MCF 10A (cell line): ENCODE data around the gene CCDC110. TPM values are rescaled to one million over a fixed set of nuclear protein-coding genes. Genes with fewer than 3 reads are reported as not detected.

ENCODE experiments used
- BruUV-seq: library from RNA; stranded (reverse); fragments of 400-500 nt; replicated peaks from 2 replicates; lab custom pipeline; 2021; lab: Mats Ljungman, UMichigan
- CTCF ChIA-PET: fragments of 300-600 bp; sonication (Branson Sonifier 250); formaldehyde crosslinking; extraction: SDS; loops from one replicate; lab custom pipeline; 2021; ENCODE audit warnings: antibody characterized with exemption, inconsistent platforms; lab: Yijun Ruan, JAX
- POLR2A ChIA-PET: fragments of 300-600, 350-650 bp; sonication (Branson Sonifier 250); formaldehyde crosslinking; extraction: SDS; loops from one replicate; lab custom pipeline; 2020; ENCODE audit warnings: antibody characterized with exemption, inconsistent platforms; lab: Yijun Ruan, JAX
- DNase-seq: peaks from one replicate; pipeline ENCODE4 v3.0.0-alpha.2; 2018; ENCODE audit not compliant: unreplicated experiment
- H3K27ac Mint-ChIP-seq: one replicate; pipeline ENCODE4 v1.8.0; 2022; ENCODE audit warnings: mild to moderate bottlenecking, low read depth, mixed read lengths; ENCODE audit not compliant: unreplicated experiment
- H3K27me3 Mint-ChIP-seq: one replicate; pipeline ENCODE4 v1.8.0; 2022; ENCODE audit warnings: mixed read lengths; ENCODE audit not compliant: insufficient read depth, unreplicated experiment
- H3K36me3 Mint-ChIP-seq: one replicate; pipeline ENCODE4 v1.8.0; 2022; ENCODE audit warnings: mild to moderate bottlenecking, moderate library complexity, mixed read lengths; ENCODE audit not compliant: insufficient read depth, unreplicated experiment
- H3K4me1 Mint-ChIP-seq: one replicate; pipeline ENCODE4 v1.8.0; 2022; ENCODE audit warnings: mixed read lengths; ENCODE audit not compliant: insufficient read depth, unreplicated experiment
- H3K4me3 Mint-ChIP-seq: one replicate; pipeline ENCODE4 v1.8.0; 2022; ENCODE audit warnings: mild to moderate bottlenecking, moderate library complexity, mixed read lengths; ENCODE audit not compliant: unreplicated experiment
- H3K9me3 Mint-ChIP-seq: one replicate; pipeline ENCODE4 v1.8.0; 2022; ENCODE audit warnings: mixed read lengths; ENCODE audit not compliant: unreplicated experiment
- intact Hi-C: fragments of 100-400 bp; cut with micrococcal nuclease; formaldehyde crosslinking; loops from 2 replicates; pipeline ENCODE4 v1.14.1; 2022
- total RNA-seq: library from RNA; stranded (reverse); gene quantifications from 2 replicates; pipeline ENCODE4 v1.2.3, GENCODE V29; 2022
- TF ChIP-seq, protein P1 (sequence below): fragments of 200-600 bp; IDR thresholded peaks from one replicate; pipeline ENCODE4 v1.8.0; 2022; ENCODE audit warnings: antibody characterized with exemption, mild to moderate bottlenecking; ENCODE audit not compliant: unreplicated experiment

The CCDC110 gene
- total RNA-seq, 1 experiment from 2014 or later, result not detected

DNA sequence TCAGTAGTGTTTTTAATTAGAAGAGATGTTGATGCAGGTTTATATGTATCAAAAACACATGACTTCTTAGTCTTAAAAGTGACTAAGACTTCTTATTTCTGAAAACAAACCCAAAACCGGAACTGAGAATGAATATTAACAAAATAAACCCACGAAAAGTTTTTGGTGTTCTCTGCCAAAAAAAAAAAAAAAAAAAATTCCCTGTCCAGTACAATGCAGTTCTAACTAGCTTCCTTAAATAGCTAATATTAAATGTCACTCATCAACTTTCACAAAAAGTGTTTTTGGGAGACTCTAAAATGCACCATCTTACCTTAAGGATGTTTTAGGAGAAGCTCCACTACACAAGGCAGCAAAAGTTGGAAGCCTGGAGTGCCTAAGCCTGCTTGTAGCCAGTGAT lies 72.9 kb downstream of the CCDC110 start:
- Mint-ChIP-seq H3K27me3 (no peaks in the 10 kb centered on the region), H3K4me1 (peaks cover 7% of the 10 kb centered on the region), H3K36me3 (peaks cover 58% of the 10 kb centered on the region), H3K4me3 (no peak overlapping the region), H3K9me3 (no peaks in the 10 kb centered on the region), H3K27ac (no peak overlapping the region)
- BruUV-seq, result no TSS peak
- POLR2A ChIA-PET, result interaction anchor here (1.0 to 6.7 kb wide), 2 partner anchors 23 to 27 kb away, joined by 3 to 81 read pairs; partner anchors contain the start of gene UFSP2
- intact Hi-C loops, result loop anchor here (5.0 kb wide), 1 partner anchor 199 kb away; no protein-coding TSS in a partner anchor
- no peak for DNase-seq
- CTCF ChIA-PET, result no interaction called here
- TF ChIP-seq, protein P1, sequence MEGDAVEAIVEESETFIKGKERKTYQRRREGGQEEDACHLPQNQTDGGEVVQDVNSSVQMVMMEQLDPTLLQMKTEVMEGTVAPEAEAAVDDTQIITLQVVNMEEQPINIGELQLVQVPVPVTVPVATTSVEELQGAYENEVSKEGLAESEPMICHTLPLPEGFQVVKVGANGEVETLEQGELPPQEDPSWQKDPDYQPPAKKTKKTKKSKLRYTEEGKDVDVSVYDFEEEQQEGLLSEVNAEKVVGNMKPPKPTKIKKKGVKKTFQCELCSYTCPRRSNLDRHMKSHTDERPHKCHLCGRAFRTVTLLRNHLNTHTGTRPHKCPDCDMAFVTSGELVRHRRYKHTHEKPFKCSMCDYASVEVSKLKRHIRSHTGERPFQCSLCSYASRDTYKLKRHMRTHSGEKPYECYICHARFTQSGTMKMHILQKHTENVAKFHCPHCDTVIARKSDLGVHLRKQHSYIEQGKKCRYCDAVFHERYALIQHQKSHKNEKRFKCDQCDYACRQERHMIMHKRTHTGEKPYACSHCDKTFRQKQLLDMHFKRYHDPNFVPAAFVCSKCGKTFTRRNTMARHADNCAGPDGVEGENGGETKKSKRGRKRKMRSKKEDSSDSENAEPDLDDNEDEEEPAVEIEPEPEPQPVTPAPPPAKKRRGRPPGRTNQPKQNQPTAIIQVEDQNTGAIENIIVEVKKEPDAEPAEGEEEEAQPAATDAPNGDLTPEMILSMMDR, result no peak

DNA sequence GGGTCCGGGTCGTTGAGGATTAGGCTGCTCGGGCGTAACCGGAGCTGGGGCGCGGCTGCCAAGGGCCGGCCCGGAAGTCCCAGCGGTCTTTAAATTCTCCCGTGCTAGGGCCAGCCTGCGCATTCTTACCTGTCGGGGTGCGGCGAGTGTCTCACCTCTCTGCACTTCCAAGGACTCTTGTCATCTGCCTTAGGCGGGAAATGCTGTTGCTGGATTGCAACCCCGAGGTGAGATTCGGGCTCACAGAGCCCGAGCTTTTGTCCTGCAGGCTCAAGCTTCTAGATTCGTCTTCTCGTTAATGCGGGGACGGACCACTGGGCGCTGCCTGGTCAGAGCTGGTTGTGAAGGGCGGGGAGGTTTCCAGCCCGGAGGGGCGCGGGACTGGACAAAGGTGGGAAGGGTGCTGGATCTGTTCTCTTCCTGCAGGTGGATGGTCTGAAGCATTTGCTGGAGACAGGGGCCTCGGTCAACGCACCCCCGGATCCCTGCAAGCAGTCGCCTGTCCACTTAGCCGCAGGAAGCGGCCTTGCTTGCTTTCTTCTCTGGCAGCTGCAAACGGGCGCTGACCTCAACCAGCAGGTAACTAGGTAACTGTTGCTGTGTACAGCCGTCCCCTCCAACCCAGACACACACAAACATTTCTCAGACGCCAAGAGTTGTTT lies 74.7 kb downstream of the CCDC110 start, which contains the start of gene ANKRD37:
ANKRD37 (plus strand) TSS at position 118 of the 662 bp plus-strand sequence; CDS start at position 201, 83 bp downstream.
- no TSS peak for BruUV-seq
- Mint-ChIP-seq H3K36me3 (peaks cover 50% of the 10 kb centered on the region), H3K27ac (peak within 1 kb of the TSS; percentile 99), H3K9me3 (no peaks in the 10 kb centered on the region), H3K4me3 (peak within 1 kb of the TSS; percentile 88), H3K4me1 (peaks cover 7% of the 10 kb centered on the region), H3K27me3 (no peaks in the 10 kb centered on the region)
- TF ChIP-seq, protein P1, result no peak
- intact Hi-C loops, result loop anchor here (2.0 to 5.0 kb wide), 2 partner anchors 194 to 200 kb away; partner anchors contain the start of gene CFAP97
- ChIA-PET POLR2A (interaction anchor here (0.6 to 6.7 kb wide), 26 partner anchors 9 to 982 kb away, joined by 3 to 81 read pairs (median 4); partner anchors contain the start of genes CFAP97, SLC25A4, SNX25 and TLR3), CTCF (interaction anchor here (0.5 to 1.5 kb wide), 7 partner anchors 8 to 735 kb away, joined by 3 to 4 read pairs (median 3); partner anchors contain the start of gene CCDC110)
- peak; percentile 41 for DNase-seq

DNA sequence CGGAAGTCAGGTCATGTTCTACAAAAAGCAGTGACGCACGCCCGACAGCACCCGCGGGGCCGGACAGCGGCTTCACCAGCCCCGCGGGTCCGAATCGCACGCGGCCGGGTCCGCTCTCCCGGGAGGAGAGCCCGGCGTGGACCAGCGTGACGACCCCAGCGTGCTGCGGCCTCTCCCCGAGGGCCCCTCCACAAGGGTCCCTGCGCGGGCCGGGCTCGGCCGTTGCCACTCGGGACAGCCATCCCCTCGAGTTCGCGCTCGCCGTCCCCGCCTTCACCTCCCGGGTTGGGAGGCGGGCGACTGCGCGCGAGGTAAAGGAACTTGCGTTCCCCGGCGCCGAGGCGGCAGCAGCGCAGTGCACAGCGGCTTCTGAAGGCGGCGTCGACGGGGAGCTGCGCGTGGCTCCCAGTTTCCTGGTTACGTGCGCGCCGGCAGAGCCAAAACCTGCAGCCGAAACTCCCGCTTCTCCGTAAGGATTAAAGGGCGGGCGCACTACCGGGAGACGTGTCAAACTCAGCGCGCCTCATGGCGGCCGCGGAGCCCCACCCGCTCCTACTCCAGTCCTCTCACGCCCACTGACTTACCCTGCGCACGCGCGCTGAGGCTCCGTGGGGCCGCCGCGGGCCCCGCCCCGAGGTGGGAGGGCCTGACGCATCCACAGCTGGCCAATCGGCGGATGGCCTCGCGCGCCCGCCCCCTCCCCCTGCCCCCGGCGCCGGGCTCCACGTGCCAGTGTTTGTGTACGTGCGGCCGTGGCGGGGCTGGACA lies 75.4 kb downstream of the CCDC110 start:
- POLR2A ChIA-PET, result interaction anchor here (0.6 to 6.7 kb wide), 26 partner anchors 10 to 982 kb away, joined by 3 to 81 read pairs (median 3); partner anchors contain the start of genes CFAP97, SLC25A4, SNX25 and TLR3
- H3K9me3 Mint-ChIP-seq, result no peaks in the 10 kb centered on the region
- H3K4me1 Mint-ChIP-seq, result peaks cover 7% of the 10 kb centered on the region
- CTCF ChIA-PET, result interaction anchor here (0.5 to 1.5 kb wide), 8 partner anchors 9 to 735 kb away, joined by 3 to 4 read pairs (median 3); partner anchors contain the start of gene CCDC110
- TF ChIP-seq, protein P1, result no peak
- DNase-seq, result peak; percentile 99
- H3K27ac Mint-ChIP-seq, result peak overlapping the region; percentile 99
- intact Hi-C loops, result loop anchor here (1.0 to 5.0 kb wide), 3 partner anchors 186 to 201 kb away; partner anchors contain the start of gene CFAP97
- H3K27me3 Mint-ChIP-seq, result no peaks in the 10 kb centered on the region
- peaks cover 43% of the 10 kb centered on the region for H3K36me3 Mint-ChIP-seq
- peak overlapping the region; percentile 88 for H3K4me3 Mint-ChIP-seq
- BruUV-seq, result no TSS peak
